SH-SY5Y (cell line): ENCODE measurements around the gene BRCA1.

ENCODE experiments used
- GATA2 ChIP-seq: IDR thresholded peaks from 2 replicates; pipeline ENCODE4 v1.6.1; 2011; ENCODE audit warnings: mild to moderate bottlenecking, low read depth, low read length
- GATA3 ChIP-seq: IDR thresholded peaks from 2 replicates; pipeline ENCODE4 v1.6.1; 2011; ENCODE audit warnings: low read depth, mild to moderate bottlenecking, low read length, moderate library complexity

- TF ChIP-seq GATA2 (no peak), GATA3 (no peak)
These were observed 1.7 kb upstream of the BRCA1 start for GRCh38 chr17:43126911-43127290.
